ENCODE measurements around the gene VPS37C.
"Not testable (repeated sequence)": the region's sequence is repeated elsewhere in the genome, so short reads cannot be mapped to it uniquely, and the experiment has no call there.

VPS37C gene

DNA sequence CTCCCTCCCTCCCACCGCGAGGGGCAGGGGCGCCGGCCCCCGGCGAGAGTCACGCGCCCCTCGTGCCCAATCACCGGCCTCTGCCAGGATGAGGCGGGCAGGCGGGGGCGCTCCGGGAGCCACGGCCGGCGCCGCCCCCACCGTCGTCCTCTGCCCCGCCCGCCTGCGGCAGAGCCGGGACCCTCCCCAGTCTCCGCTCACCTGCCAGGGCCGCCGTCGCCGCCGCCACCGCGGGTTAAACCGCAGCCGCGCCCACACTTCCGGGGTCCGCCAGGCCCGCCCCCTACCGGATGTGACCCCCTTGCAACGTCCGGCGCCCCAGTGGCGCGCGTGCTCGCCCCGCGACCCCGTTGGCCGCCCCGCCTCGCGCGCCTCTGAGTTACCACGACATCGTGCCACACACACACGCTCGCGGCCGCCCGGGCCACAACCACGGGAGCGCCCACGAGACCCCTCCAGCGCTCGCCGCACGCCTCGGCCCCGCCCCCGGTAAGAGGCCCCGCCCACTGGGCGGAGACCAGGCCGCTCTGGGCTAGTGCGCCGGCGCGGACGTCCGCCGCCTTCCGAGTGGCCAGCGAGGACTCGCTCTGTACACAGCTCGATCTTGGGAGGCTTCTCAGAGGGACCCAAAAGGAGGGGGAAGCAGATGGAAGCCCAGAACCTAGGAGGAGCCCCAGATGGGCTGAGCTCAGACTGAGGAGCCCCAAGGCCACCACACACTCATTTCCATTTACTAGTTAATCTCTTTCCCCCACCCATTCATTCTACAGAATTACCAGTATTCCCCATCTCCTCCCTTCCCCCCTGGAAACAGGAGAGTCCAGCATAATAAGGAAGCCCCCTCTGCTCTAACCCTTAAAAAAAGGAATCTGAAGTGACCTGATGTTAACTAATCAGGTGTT lies at the start of gene VPS37C:
TSS of gene VPS37C (minus strand) at position 237 of the 902 bp plus-strand sequence. CDS start 22,597 bp downstream, outside the sequence.
- peak; percentile 94 for DNase-seq (ENCODE audit: low spot score)

DNA sequence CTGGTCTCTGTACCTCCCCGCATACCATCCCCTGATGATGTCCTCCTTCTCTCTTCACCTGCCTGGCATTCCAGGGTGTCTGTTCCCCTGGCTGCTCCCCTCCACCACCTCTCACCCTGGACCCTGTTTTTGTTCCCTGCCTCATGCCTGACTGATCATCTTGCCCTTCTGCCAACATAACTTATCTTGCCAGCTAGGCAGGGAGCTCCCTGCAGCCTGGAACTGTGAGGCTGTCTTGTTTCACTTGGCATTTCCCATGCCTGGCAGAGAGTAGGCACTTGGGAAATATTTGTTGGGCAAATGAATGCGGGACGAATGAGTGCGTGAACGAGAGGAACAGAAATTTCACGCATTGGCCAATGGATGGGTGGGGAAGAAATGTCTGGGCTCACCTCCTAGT lies 49.4 kb upstream of the VPS37C start:
- not testable (repeated sequence) for DNase-seq (ENCODE audit: low spot score)

- DNase-seq (ENCODE audit: low spot score) = not testable (repeated sequence)
Measured at GRCh38 chr11:61207636-61208310, 46.5 kb upstream of the VPS37C start.

GRCh38 chr11:61204502-61205059 lies 43.4 kb upstream of the VPS37C start:
- DNase-seq (ENCODE audit: low spot score) = not testable (repeated sequence)

- DNase-seq (ENCODE audit: low spot score) = not testable (repeated sequence)
Measured at GRCh38 chr11:61203873-61204272, 42.6 kb upstream of the VPS37C start.

GRCh38 chr11:61202950-61203746 lies 41.9 kb upstream of the VPS37C start, which contains the start of gene PGA3:
TSS of gene PGA3 (plus strand) at chr11:61203515. CDS start at chr11:61203565, 50 bp downstream.
- not testable (repeated sequence) for DNase-seq (ENCODE audit: low spot score)

DNA sequence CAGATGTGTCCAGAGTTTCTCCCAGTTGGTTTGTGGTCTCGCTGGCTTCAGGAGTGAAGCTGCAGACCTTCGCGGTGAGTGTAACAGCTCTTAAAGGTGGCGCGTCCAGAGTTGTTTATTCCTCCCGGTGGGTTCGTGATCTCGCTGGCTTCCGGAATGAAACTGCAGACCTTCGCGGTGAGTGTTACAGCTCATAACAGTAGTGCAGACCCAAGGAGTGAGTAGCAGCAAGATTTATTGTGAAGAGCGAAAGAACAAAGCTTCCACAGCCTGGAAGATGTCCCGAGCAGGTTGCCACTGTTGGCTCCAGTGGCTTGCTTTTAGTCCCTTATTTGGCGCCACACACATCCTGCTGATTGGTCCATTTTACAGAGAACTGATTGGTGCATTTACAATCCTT lies 40.2 kb upstream of the VPS37C start:
- no peak for DNase-seq (ENCODE audit: low spot score)

- no peak for DNase-seq (ENCODE audit: low spot score)
Measured at GRCh38 chr11:61198948-61199523, 37.8 kb upstream of the VPS37C start.

- no peak for DNase-seq (ENCODE audit: low spot score)
Measured at GRCh38 chr11:61198361-61198760, 37.1 kb upstream of the VPS37C start.

- no peak for DNase-seq (ENCODE audit: low spot score)
Measured at GRCh38 chr11:61195719-61196118, 34.5 kb upstream of the VPS37C start.

DNA sequence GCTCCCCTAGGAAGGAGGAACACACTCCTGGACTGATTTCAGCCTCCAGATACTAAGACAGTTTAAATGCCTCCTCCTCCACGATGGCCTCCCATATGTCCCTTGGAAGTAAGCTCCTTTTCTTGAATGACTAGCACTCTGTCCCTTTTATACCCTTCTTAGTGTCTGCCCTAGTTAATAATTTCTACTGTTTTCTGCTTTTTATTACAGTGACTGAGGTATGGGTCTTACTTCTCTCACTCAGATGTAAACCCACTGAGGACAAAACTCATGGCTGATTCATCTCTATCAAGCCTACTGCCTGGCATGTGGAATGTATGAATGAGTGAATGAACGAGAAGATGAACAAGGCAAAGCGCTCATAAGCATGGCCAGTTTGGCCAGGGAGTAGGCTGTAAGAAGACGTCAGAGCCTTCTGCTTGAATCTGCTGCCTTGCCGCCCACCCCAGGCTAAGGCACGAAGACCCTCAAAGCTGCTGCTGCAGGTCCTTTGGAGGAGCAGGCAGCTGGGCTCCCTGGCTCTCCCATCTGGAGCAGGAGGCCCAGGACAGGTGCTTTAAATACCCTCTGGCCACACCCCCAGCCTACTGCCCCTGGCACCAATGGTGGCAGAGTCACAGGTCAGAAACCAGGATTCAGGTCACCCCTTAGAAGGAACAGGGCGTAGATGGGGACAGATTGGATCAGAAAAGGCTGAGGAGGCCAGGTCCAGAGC lies 33.9 kb upstream of the VPS37C start:
- no peak for DNase-seq (ENCODE audit: low spot score)

DNA sequence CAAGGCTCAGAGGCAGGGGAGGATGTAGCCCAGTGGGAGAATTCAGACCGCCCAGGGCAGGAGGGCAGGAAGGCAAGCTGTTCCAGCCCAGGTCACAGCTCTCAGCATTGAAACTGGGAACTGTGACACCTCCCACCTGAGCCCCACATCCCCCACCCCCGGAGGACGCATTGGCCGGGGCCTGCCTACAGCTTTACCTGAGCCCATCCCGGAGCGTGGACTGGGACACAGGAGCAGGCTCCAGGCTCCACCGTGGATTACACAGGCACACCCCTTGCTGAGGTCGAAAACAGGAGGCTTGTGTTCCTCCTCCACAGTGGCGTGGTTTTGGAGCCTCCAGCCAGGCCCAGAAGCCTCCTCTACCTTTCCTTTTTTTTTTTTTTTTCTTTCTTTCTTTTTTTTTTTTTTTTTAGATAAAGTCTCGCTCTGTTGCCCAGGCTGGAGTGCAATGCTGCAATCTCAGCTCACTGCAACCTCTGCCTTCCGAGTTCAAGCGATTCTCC lies 33.0 kb upstream of the VPS37C start:
- no peak for DNase-seq (ENCODE audit: low spot score)

- DNase-seq (ENCODE audit: low spot score) = no peak
Measured at GRCh38 chr11:61193596-61193995, 32.4 kb upstream of the VPS37C start.

DNA sequence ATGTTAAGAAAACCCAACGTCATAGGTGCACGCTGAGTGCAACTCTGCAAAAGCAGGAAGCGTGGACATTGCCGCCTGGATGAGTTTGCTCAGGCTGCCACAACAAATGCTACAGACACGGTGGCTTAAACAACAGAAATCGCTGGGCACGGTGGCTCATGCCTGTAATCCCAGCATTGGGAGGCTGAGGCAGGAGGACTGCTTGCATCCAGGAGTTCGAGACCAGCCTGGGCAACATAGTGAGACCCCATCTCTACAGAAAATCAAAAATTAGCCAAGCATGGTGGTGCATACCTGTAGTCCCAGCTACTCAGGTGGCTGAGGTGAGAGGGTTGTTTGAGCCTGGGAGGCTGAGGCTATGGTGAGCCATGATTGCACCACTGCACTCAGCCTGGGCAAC lies 28.7 kb upstream of the VPS37C start:
- no peak for DNase-seq (ENCODE audit: low spot score)

DNA sequence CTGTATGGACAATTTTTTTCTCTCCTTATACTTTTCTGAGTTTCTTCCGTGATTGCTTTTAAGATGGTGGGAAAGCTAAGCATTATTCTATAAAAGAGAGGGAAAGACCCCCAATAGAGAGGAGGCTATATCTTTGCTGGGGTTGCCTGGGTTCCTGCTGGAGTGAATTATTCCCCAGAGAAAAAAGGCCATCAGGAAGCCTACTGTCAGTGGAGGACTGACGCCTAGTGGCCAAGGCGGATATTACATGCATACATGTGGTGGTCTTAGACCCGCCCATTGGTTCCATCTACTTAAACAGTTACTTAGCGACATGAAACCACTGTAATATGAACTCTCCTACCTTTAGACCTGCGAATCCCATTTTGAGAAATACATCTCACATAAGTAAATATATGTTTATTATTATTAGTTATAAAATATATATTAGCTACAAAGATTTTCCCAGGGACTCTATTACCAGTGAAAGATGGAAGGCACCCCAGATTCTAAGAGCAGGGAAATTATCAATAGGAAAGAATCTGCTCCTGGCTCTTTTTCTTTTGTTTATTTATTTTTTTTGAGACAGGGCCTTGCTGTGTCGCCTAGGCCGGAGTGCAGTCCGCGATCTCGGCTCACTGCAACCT lies 26.4 kb upstream of the VPS37C start:
- DNase-seq (ENCODE audit: low spot score) = peak; percentile 81

DNA sequence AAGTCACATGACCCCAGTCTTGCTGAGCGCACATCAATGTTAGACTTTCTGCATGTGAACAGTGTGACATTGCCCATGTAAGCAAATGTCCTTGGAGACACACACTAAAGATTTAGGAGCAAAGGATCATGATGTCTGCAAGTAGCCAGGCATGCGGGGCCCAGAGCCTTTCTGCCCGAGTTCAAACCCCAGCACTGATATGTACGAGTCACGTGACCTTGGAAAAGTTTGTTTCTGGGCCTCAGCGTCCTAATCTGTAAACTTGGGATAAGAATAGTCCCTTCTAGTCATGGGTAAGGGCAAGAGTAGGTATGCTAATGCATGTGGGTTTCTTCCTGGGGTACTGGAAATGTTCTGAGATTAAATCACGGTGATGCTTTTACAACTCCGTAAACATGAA lies 25.3 kb upstream of the VPS37C start:
- DNase-seq (ENCODE audit: low spot score) = no peak

DNA sequence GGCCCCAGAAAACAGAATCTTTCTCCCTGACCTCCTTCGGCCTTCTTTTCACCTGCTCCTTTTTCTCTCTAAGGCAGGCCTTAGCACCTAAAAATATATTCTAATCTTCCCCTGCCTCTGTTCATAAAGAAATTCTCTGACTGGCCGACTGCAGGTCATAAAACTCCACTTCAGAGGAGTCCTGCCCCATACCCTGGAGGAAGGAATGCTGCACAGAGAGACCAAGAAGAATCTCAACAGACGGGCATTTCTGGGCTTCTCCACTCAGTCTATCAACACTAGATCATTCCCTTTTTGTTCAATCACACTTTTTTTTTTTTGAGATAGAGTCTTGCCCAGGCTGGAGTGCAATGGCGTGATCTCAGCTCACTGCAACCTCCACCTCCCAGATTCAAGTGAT lies 22.4 kb upstream of the VPS37C start:
- DNase-seq (ENCODE audit: low spot score) = no peak

DNA sequence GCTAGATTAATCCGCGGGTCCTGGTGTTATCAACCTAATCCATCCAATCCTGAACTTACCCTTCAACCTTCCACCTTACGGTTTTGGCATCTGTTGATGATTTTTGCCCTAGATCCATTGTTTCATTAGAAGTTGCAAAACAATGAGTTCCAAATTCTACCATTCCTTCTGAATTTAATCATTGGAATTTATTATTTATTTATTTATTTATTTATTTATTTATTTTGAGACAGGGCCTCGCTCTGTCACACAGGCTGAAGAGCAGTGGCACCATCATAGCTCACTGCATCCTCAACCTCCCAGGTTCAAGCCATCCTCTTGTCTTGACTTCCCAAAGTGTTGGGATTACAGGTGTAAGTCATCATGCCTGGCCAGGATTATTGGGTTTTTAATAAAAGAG lies 20.3 kb upstream of the VPS37C start:
- DNase-seq (ENCODE audit: low spot score) = no peak

DNA sequence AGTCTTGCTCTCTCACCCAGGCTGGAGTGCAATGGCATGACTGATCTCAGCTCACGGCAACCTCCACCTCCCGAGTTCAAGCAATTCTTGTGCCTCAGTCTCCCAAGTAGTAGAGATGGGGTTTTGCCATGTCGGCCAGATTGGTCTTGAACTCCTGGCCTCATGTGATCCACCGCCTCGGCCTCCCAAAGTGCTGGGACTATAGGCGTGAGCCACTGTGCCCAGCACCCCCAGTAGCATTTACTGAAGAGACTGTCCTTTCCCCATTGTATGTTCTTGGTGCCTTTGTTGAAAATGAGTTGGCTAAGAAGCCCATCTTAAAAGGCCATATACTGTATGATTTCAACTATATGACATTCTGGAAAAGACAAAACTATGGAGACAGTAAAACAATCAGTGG lies 19.0 kb upstream of the VPS37C start:
- DNase-seq (ENCODE audit: low spot score) = not testable (repeated sequence)

DNA sequence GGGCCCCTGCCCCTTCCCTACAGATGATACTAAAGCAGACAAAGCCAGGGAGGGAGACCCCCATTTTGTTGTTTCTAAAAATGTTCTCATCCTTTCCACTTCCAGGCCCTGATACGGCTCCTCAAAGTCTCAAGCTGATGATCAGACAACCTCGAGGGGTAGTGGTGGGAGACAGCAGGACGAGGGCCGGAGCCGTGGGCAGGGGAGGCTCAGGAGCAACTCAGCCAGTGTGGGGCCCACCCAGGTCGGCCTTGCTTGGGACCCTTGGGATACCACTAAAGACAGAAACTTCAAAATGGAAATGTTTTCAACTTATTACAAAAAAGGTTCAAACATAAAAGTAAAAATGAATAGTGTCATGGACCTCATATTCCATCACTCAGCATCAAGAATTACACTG lies 15.2 kb upstream of the VPS37C start:
- no peak for DNase-seq (ENCODE audit: low spot score)

Measured in CD4-positive, alpha-beta T cell treated with Interleukin-15 for 4 hours (primary cell).